ENCODE results near the gene MCC.

DNA sequence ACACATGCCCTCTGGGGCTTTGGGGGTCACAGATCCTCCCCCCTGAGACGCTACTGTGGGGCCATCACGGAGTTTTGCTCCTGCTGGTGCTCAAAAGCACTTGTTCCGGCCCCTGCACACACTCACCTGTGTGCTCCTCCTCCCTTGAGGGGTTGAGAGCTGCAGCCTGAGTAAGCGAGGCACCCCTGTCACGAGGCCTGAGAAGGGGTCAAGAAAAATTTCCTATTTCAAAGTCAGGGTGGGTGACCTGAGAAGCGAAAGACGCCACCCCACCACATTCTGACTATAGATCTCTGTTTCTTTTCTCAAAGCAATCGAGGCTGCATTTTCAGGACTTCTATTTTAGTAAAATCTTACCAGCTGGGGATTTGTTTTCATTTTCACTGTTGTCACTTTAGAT lies 373.2 kb downstream of the MCC start:
- TF ChIP-seq, protein P1, sequence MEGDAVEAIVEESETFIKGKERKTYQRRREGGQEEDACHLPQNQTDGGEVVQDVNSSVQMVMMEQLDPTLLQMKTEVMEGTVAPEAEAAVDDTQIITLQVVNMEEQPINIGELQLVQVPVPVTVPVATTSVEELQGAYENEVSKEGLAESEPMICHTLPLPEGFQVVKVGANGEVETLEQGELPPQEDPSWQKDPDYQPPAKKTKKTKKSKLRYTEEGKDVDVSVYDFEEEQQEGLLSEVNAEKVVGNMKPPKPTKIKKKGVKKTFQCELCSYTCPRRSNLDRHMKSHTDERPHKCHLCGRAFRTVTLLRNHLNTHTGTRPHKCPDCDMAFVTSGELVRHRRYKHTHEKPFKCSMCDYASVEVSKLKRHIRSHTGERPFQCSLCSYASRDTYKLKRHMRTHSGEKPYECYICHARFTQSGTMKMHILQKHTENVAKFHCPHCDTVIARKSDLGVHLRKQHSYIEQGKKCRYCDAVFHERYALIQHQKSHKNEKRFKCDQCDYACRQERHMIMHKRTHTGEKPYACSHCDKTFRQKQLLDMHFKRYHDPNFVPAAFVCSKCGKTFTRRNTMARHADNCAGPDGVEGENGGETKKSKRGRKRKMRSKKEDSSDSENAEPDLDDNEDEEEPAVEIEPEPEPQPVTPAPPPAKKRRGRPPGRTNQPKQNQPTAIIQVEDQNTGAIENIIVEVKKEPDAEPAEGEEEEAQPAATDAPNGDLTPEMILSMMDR (tag by site-specific recombination; IDR thresholded peaks at IDR 0.05): no peak
- no peak for TF ChIP-seq ZNF660 (tag by site-specific recombination; IDR thresholded peaks at IDR 0.05)
- TF ChIP-seq ZBTB48 (tag by site-specific recombination; IDR thresholded peaks at IDR 0.05): no peak
- TF ChIP-seq SCRT1 (tag by site-specific recombination; IDR thresholded peaks at IDR 0.05; ENCODE audit: borderline replicate concordance): no peak
- TF ChIP-seq WT1 (tag by site-specific recombination; IDR thresholded peaks at IDR 0.05): no peak
- no peak for TF ChIP-seq SP2 (tag by site-specific recombination; IDR thresholded peaks at IDR 0.05)
- TF ChIP-seq GLIS1 (tag by site-specific recombination; IDR thresholded peaks at IDR 0.05): no peak
- TF ChIP-seq, protein P2, sequence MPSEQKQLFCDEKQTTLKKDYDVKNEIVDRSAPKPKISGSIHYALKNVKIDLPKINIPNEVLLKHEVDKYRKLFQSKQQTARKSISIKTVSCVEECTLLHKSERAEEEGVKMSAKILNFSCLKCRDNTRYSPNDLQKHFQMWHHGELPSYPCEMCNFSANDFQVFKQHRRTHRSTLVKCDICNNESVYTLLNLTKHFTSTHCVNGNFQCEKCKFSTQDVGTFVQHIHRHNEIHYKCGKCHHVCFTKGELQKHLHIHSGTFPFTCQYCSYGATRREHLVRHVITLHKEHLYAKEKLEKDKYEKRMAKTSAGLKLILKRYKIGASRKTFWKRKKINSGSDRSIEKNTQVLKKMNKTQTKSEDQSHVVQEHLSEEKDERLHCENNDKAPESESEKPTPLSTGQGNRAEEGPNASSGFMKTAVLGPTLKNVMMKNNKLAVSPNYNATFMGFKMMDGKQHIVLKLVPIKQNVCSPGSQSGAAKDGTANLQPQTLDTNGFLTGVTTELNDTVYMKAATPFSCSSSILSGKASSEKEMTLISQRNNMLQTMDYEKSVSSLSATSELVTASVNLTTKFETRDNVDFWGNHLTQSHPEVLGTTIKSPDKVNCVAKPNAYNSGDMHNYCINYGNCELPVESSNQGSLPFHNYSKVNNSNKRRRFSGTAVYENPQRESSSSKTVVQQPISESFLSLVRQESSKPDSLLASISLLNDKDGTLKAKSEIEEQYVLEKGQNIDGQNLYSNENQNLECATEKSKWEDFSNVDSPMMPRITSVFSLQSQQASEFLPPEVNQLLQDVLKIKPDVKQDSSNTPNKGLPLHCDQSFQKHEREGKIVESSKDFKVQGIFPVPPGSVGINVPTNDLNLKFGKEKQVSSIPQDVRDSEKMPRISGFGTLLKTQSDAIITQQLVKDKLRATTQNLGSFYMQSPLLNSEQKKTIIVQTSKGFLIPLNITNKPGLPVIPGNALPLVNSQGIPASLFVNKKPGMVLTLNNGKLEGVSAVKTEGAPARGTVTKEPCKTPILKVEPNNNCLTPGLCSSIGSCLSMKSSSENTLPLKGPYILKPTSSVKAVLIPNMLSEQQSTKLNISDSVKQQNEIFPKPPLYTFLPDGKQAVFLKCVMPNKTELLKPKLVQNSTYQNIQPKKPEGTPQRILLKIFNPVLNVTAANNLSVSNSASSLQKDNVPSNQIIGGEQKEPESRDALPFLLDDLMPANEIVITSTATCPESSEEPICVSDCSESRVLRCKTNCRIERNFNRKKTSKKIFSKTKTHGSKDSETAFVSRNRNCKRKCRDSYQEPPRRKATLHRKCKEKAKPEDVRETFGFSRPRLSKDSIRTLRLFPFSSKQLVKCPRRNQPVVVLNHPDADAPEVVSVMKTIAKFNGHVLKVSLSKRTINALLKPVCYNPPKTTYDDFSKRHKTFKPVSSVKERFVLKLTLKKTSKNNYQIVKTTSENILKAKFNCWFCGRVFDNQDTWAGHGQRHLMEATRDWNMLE (tag by site-specific recombination; conservative IDR thresholded peaks at IDR 0.05; ENCODE audit: low read depth): no peak
- TF ChIP-seq ZNF10 (tag by site-specific recombination; IDR thresholded peaks at IDR 0.05): no peak
- no peak for TF ChIP-seq YY1 (tag by site-specific recombination; IDR thresholded peaks at IDR 0.05)
- TF ChIP-seq ZNF561 (tag by site-specific recombination; IDR thresholded peaks at IDR 0.05; ENCODE audit: borderline replicate concordance): no peak
